ENCODE data around the gene RBM12. TPM values are rescaled to one million over a fixed set of nuclear protein-coding genes. Genes with fewer than 3 reads are reported as not detected.

RBM12 gene
- total and polyA plus RNA-seq, 4 donors: 50.2 to 73.9 (median 66.1) TPM

GRCh38 chr20:35627121-35627520 is 37.6 kb downstream of the RBM12 start:
- H3K36me3 ChIP-seq (ENCODE audit: control insufficient read depth, insufficient read depth, low read length): peaks cover 51% of the 10 kb centered on the region
- no peaks in the 10 kb centered on the region for H3K9me3 ChIP-seq (ENCODE audit: control insufficient read depth, insufficient read depth, low read length)
- no peak overlapping the region for H3K4me3 ChIP-seq (ENCODE audit: low read depth, low read length)
- no peak overlapping the region for H3K27ac ChIP-seq (ENCODE audit: low read depth, low read length)
- no peaks in the 10 kb centered on the region for H3K27me3 ChIP-seq (ENCODE audit: control insufficient read depth, insufficient read depth, low read length)
- WGBS (ENCODE audit: insufficient coverage): 91% methylated on average over 3 of the region's 8 CpGs
- DNase-seq (ENCODE audit: low read depth in 4 of 6, low spot score in 6 of 6): no peak
- no peaks in the 10 kb centered on the region for H3K4me1 ChIP-seq (ENCODE audit: control insufficient read depth, insufficient read depth, low read length)

GRCh38 chr20:35626386-35627001 is 38.2 kb downstream of the RBM12 start:
- Histone ChIP-seq H3K9me3 (ENCODE audit: control insufficient read depth, insufficient read depth, low read length) (no peaks in the 10 kb centered on the region), H3K36me3 (ENCODE audit: control insufficient read depth, insufficient read depth, low read length) (peaks cover 44% of the 10 kb centered on the region), H3K4me3 (ENCODE audit: low read depth, low read length) (no peak overlapping the region), H3K4me1 (ENCODE audit: control insufficient read depth, insufficient read depth, low read length) (no peaks in the 10 kb centered on the region), H3K27me3 (ENCODE audit: control insufficient read depth, insufficient read depth, low read length) (no peaks in the 10 kb centered on the region), H3K27ac (ENCODE audit: low read depth, low read length) (no peak overlapping the region)
- no peak for DNase-seq (ENCODE audit: low read depth in 4 of 6, low spot score in 6 of 6)
- WGBS (ENCODE audit: insufficient coverage): 96% methylated on average over 10 of the region's 13 CpGs

GRCh38 chr20:35625584-35626385 is 38.9 kb downstream of the RBM12 start:
- Histone ChIP-seq H3K4me3 (ENCODE audit: low read depth, low read length) (no peak overlapping the region), H3K27me3 (ENCODE audit: control insufficient read depth, insufficient read depth, low read length) (no peaks in the 10 kb centered on the region), H3K36me3 (ENCODE audit: control insufficient read depth, insufficient read depth, low read length) (peaks cover 39% of the 10 kb centered on the region), H3K4me1 (ENCODE audit: control insufficient read depth, insufficient read depth, low read length) (no peaks in the 10 kb centered on the region), H3K9me3 (ENCODE audit: control insufficient read depth, insufficient read depth, low read length) (no peaks in the 10 kb centered on the region), H3K27ac (ENCODE audit: low read depth, low read length) (no peak overlapping the region)
- DNase-seq (ENCODE audit: low read depth in 4 of 6, low spot score in 6 of 6): no peak
- WGBS (ENCODE audit: insufficient coverage): 96% methylated on average over 3 of the region's 6 CpGs

- no CpG with 5 or more reads among the region's 2 CpGs for WGBS (ENCODE audit: insufficient coverage)
- H3K27ac ChIP-seq (ENCODE audit: low read depth, low read length): no peak overlapping the region
- H3K27me3 ChIP-seq (ENCODE audit: control insufficient read depth, insufficient read depth, low read length): peaks cover 19% of the 10 kb centered on the region
- H3K4me3 ChIP-seq (ENCODE audit: low read depth, low read length): no peak overlapping the region
- no peaks in the 10 kb centered on the region for H3K9me3 ChIP-seq (ENCODE audit: control insufficient read depth, insufficient read depth, low read length)
- H3K36me3 ChIP-seq (ENCODE audit: control insufficient read depth, insufficient read depth, low read length): peaks cover 18% of the 10 kb centered on the region
- peaks cover 30% of the 10 kb centered on the region for H3K4me1 ChIP-seq (ENCODE audit: control insufficient read depth, insufficient read depth, low read length)
- no peak for DNase-seq (ENCODE audit: low read depth in 4 of 6, low spot score in 6 of 6)
Measured at GRCh38 chr20:35621560-35621946, 43.1 kb downstream of the RBM12 start.

GRCh38 chr20:35620818-35621559 is 43.7 kb downstream of the RBM12 start:
- Histone ChIP-seq H3K4me3 (ENCODE audit: low read depth, low read length) (no peak overlapping the region), H3K36me3 (ENCODE audit: control insufficient read depth, insufficient read depth, low read length) (peaks cover 12% of the 10 kb centered on the region), H3K4me1 (ENCODE audit: control insufficient read depth, insufficient read depth, low read length) (peaks cover 34% of the 10 kb centered on the region), H3K27me3 (ENCODE audit: control insufficient read depth, insufficient read depth, low read length) (peaks cover 19% of the 10 kb centered on the region), H3K27ac (ENCODE audit: low read depth, low read length) (no peak overlapping the region), H3K9me3 (ENCODE audit: control insufficient read depth, insufficient read depth, low read length) (no peaks in the 10 kb centered on the region)
- 93% methylated on average over 11 of the region's 11 CpGs for WGBS (ENCODE audit: insufficient coverage)
- no peak for DNase-seq (ENCODE audit: low read depth in 4 of 6, low spot score in 6 of 6)

GRCh38 chr20:35619196-35620095 is 45.3 kb downstream of the RBM12 start:
- Histone ChIP-seq H3K4me3 (ENCODE audit: low read depth, low read length) (peak overlapping the region; percentile 39), H3K9me3 (ENCODE audit: control insufficient read depth, insufficient read depth, low read length) (no peaks in the 10 kb centered on the region), H3K4me1 (ENCODE audit: control insufficient read depth, insufficient read depth, low read length) (peaks cover 42% of the 10 kb centered on the region), H3K27ac (ENCODE audit: low read depth, low read length) (peak overlapping the region; percentile 11), H3K27me3 (ENCODE audit: control insufficient read depth, insufficient read depth, low read length) (peaks cover 19% of the 10 kb centered on the region), H3K36me3 (ENCODE audit: control insufficient read depth, insufficient read depth, low read length) (peaks cover 2% of the 10 kb centered on the region)
- DNase-seq (ENCODE audit: low read depth in 4 of 6, low spot score in 6 of 6): peak in 3 of 6 donors; percentile 45 to 86 (median 81)
- 4% methylated on average over 44 of the region's 49 CpGs for WGBS (ENCODE audit: insufficient coverage)

- Histone ChIP-seq H3K4me3 (ENCODE audit: low read depth, low read length) (peak overlapping the region; percentile 33), H3K27ac (ENCODE audit: low read depth, low read length) (no peak overlapping the region), H3K9me3 (ENCODE audit: control insufficient read depth, insufficient read depth, low read length) (no peaks in the 10 kb centered on the region), H3K36me3 (ENCODE audit: control insufficient read depth, insufficient read depth, low read length) (peaks cover 2% of the 10 kb centered on the region), H3K4me1 (ENCODE audit: control insufficient read depth, insufficient read depth, low read length) (peaks cover 42% of the 10 kb centered on the region), H3K27me3 (ENCODE audit: control insufficient read depth, insufficient read depth, low read length) (peaks cover 19% of the 10 kb centered on the region)
- DNase-seq (ENCODE audit: low read depth in 4 of 6, low spot score in 6 of 6): peak in 2 of 6 donors; percentile 31 to 34
- WGBS (ENCODE audit: insufficient coverage): 13% methylated on average over 25 of the region's 35 CpGs
Measured at GRCh38 chr20:35618263-35619131, 46.2 kb downstream of the RBM12 start.

GRCh38 chr20:35617397-35618262 is 47.1 kb downstream of the RBM12 start:
- Histone ChIP-seq H3K9me3 (ENCODE audit: control insufficient read depth, insufficient read depth, low read length) (no peaks in the 10 kb centered on the region), H3K4me1 (ENCODE audit: control insufficient read depth, insufficient read depth, low read length) (peaks cover 42% of the 10 kb centered on the region), H3K36me3 (ENCODE audit: control insufficient read depth, insufficient read depth, low read length) (peaks cover 2% of the 10 kb centered on the region), H3K27me3 (ENCODE audit: control insufficient read depth, insufficient read depth, low read length) (peaks cover 19% of the 10 kb centered on the region), H3K27ac (ENCODE audit: low read depth, low read length) (peak overlapping the region; percentile 84), H3K4me3 (ENCODE audit: low read depth, low read length) (peak overlapping the region; percentile 49)
- WGBS (ENCODE audit: insufficient coverage): 6% methylated on average over 20 of the region's 22 CpGs
- DNase-seq (ENCODE audit: low read depth in 4 of 6, low spot score in 6 of 6): peak in 2 of 6 donors; percentile 57 to 60
